H1 (cell line): ENCODE measurements around the gene FSIP1. TPM values are rescaled to one million over a fixed set of nuclear protein-coding genes. Genes with fewer than 3 reads are reported as not detected.

ENCODE experiments used
- CTCF ChIA-PET: fragments of 300-600 bp; sonication (Branson Sonifier 250); formaldehyde crosslinking; loops from one replicate; lab custom pipeline; 2021; ENCODE audit not compliant: partially characterized antibody; lab: Charles Lee
- POLR2A ChIA-PET: fragments of 300-600 bp; sonication (Branson Sonifier 250); formaldehyde crosslinking; loops from one replicate; lab custom pipeline; 2021; ENCODE audit warnings: inconsistent platforms; ENCODE audit not compliant: partially characterized antibody; lab: Charles Lee
- DNase-seq, 2 experiments: peaks; one replicate each; pipeline versions ENCODE4 v3.0.0 to v3.0.0-alpha.2; 2010 to 2022; ENCODE audit warnings: low spot score in 2 of 2, low read depth in 1 of 2, mixed read lengths in 1 of 2
- FAIRE-seq: peaks from 2 replicates; lab custom pipeline; 2011; peaks lifted over from hg19 to GRCh38; lab: Jason Lieb, UNC
- H2AFZ ChIP-seq: 2 replicates; pipeline ENCODE4 v1.8.1; 2012; ENCODE audit warnings: low read length, inconsistent platforms
- H2AK5ac ChIP-seq: 2 replicates; pipeline ENCODE4 v1.6.1; 2013; ENCODE audit warnings: low read depth, low read length
- H2BK120ac ChIP-seq: replicated peaks from 2 replicates; pipeline ENCODE3; 2013; ENCODE audit warnings: low read depth, low read length, inconsistent platforms
- H2BK12ac ChIP-seq: 2 replicates; pipeline ENCODE4 v1.6.1; 2013; ENCODE audit warnings: low read depth, low read length
- H2BK15ac ChIP-seq: 2 replicates; pipeline ENCODE4 v1.6.1; 2013; ENCODE audit warnings: low read length
- H2BK20ac ChIP-seq: 2 replicates; pipeline ENCODE4 v1.6.1; 2013; ENCODE audit warnings: low read length
- H2BK5ac ChIP-seq: 2 replicates; pipeline ENCODE4 v1.6.1; 2013; ENCODE audit warnings: low read depth, low read length
- H3K14ac ChIP-seq: 2 replicates; pipeline ENCODE4 v1.6.1; 2013; ENCODE audit warnings: inconsistent platforms; ENCODE audit not compliant: insufficient read length
- H3K18ac ChIP-seq: 2 replicates; pipeline ENCODE4 v1.6.1; 2013; ENCODE audit warnings: low read length; ENCODE audit errors: extremely low read depth
- H3K23ac ChIP-seq: 2 replicates; pipeline ENCODE4 v1.6.1; 2013; ENCODE audit warnings: inconsistent platforms; ENCODE audit not compliant: insufficient read length
- H3K23me2 ChIP-seq: 2 replicates; pipeline ENCODE4 v1.6.1; 2013; ENCODE audit warnings: low read depth, low read length
- H3K27ac ChIP-seq: 2 replicates; pipeline ENCODE4 v1.6.1; 2011; ENCODE audit warnings: low read depth, low read length, inconsistent platforms
- H3K27me3 ChIP-seq, 4 experiments: replicated peaks in 1 of 4; 1 replicate in 1 of 4; 2 replicates in 3 of 4; pipeline versions ENCODE4 v1.6.1 to v1.8.1; 2011 to 2013; ENCODE audit warnings: low read length in 3 of 4, mild to moderate bottlenecking in 3 of 4, inconsistent platforms in 2 of 4, mixed read lengths in 2 of 4, moderate library complexity in 1 of 4; ENCODE audit not compliant: control insufficient read depth in 3 of 4, insufficient read depth in 3 of 4; ENCODE audit errors: extremely low read depth in 1 of 4
- H3K36me3 ChIP-seq, 4 experiments: 2 replicates each; pipeline versions ENCODE4 v1.6.1 to v1.8.1; 2011 to 2013; ENCODE audit warnings: mild to moderate bottlenecking in 4 of 4, low read length in 3 of 4, moderate library complexity in 2 of 4, control low read depth in 1 of 4, inconsistent platforms in 1 of 4; ENCODE audit not compliant: insufficient read depth in 4 of 4, control insufficient read depth in 2 of 4
- H3K4ac ChIP-seq: replicated peaks from 2 replicates; pipeline ENCODE3; 2013; ENCODE audit warnings: low read length, low read depth, mixed read lengths, inconsistent platforms; ENCODE audit not compliant: insufficient read length
- H3K4me1 ChIP-seq, 4 experiments: replicated peaks in 1 of 4; 1 replicate in 1 of 4; 2 replicates in 3 of 4; pipeline versions ENCODE4 v1.6.1 to v1.8.1; 2011 to 2013; ENCODE audit warnings: low read length in 3 of 4, inconsistent platforms in 2 of 4, mixed read lengths in 1 of 4; ENCODE audit not compliant: insufficient read depth in 4 of 4, control insufficient read depth in 3 of 4
- H3K4me2 ChIP-seq, 2 experiments: 2 replicates each; pipeline versions ENCODE4 v1.6.1 to v1.8.1; 2011 to 2013; ENCODE audit warnings: low read depth in 2 of 2, low read length in 2 of 2, control low read depth in 1 of 2, inconsistent platforms in 1 of 2, mild to moderate bottlenecking in 1 of 2; ENCODE audit not compliant: insufficient read depth in 1 of 2
- H3K4me3 ChIP-seq, 4 experiments: fragments of 200-600, 300-600 bp in 1 of 4; sonication (generic), shearing (Covaris generic), sonication (Bioruptor Twin) in 1 of 4; 2 replicates each; pipeline versions ENCODE4 v1.5.1 to v1.8.1; 2011 to 2016; ENCODE audit warnings: low read length in 4 of 4, low read depth in 3 of 4, control low read depth in 2 of 4, inconsistent platforms in 2 of 4, mild to moderate bottlenecking in 2 of 4, mixed read lengths in 1 of 4, moderate library complexity in 1 of 4; ENCODE audit not compliant: insufficient read depth in 2 of 4; ENCODE audit errors: extremely low read depth in 1 of 4
- H3K56ac ChIP-seq: replicated peaks from 2 replicates; pipeline ENCODE3; 2013; ENCODE audit warnings: low read depth, mild to moderate bottlenecking, mixed read lengths, low read length, inconsistent platforms; ENCODE audit not compliant: insufficient read length
- H3K79me1 ChIP-seq: 2 replicates; pipeline ENCODE4 v1.6.1; 2013; ENCODE audit warnings: low read depth, low read length, control low read depth
- H3K79me2 ChIP-seq, 2 experiments: 2 replicates each; pipeline versions ENCODE4 v1.6.1 to v1.8.1; 2012 to 2013; ENCODE audit warnings: low read length in 2 of 2, mild to moderate bottlenecking in 2 of 2, inconsistent platforms in 1 of 2; ENCODE audit not compliant: insufficient read depth in 2 of 2, control insufficient read depth in 1 of 2
- H3K9ac ChIP-seq, 4 experiments: replicated peaks in 1 of 4; 1 replicate in 1 of 4; 2 replicates in 3 of 4; pipeline versions ENCODE4 v1.6.1 to v1.8.1; 2011 to 2013; ENCODE audit warnings: low read depth in 3 of 4, low read length in 3 of 4, control low read depth in 2 of 4, mild to moderate bottlenecking in 2 of 4, moderate library complexity in 2 of 4, inconsistent platforms in 1 of 4; ENCODE audit errors: extremely low read depth in 1 of 4
- H3K9me3 ChIP-seq, 2 experiments: 2 replicates each; pipeline versions ENCODE4 v1.6.1 to v1.8.1; 2012 to 2013; ENCODE audit warnings: mild to moderate bottlenecking in 2 of 2, moderate library complexity in 2 of 2, control low read depth in 1 of 2, inconsistent platforms in 1 of 2, low read depth in 1 of 2, low read length in 1 of 2, mixed read lengths in 1 of 2; ENCODE audit not compliant: insufficient read depth in 2 of 2
- H4K20me1 ChIP-seq, 2 experiments: replicated peaks in 1 of 2; 2 replicates each; pipeline versions ENCODE3 to v1.8.1; 2011 to 2013; ENCODE audit warnings: inconsistent platforms in 2 of 2, low read length in 2 of 2, mild to moderate bottlenecking in 1 of 2; ENCODE audit not compliant: insufficient read depth in 2 of 2, control insufficient read depth in 1 of 2
- H4K5ac ChIP-seq: 2 replicates; pipeline ENCODE4 v1.6.1; 2013; ENCODE audit warnings: low read length, low read depth, mixed read lengths, inconsistent platforms; ENCODE audit not compliant: insufficient read length
- H4K8ac ChIP-seq: 2 replicates; pipeline ENCODE4 v1.8.0; 2013; ENCODE audit warnings: mild to moderate bottlenecking, moderate library complexity, low read length, inconsistent platforms; ENCODE audit not compliant: insufficient read depth; ENCODE audit errors: extremely low read depth
- H4K91ac ChIP-seq: replicated peaks from 2 replicates; pipeline ENCODE3; 2013; ENCODE audit warnings: low read length, mixed read lengths, inconsistent platforms; ENCODE audit not compliant: insufficient read length
- ASH2L ChIP-seq: fragments of 200-600, 300-600 bp; sonication (generic); IDR thresholded peaks from one replicate; pipeline ENCODE4 v1.7.1; 2017; ENCODE audit warnings: low read length
- CHD2 ChIP-seq: IDR thresholded peaks from 2 replicates; pipeline ENCODE4 v1.6.1; 2012; ENCODE audit warnings: low read length, improper control_type of control experiment
- HDAC2 ChIP-seq, 2 experiments: fragments of 300-600 bp in 1 of 2; sonication (generic) in 1 of 2; IDR thresholded peaks; 2 replicates each; pipeline ENCODE4 v1.6.1; 2011 to 2012; ENCODE audit warnings: low read depth in 2 of 2, low read length in 2 of 2, mild to moderate bottlenecking in 2 of 2, moderate library complexity in 2 of 2, borderline replicate concordance in 1 of 2, inconsistent platforms in 1 of 2
- JUND ChIP-seq: IDR thresholded peaks from 2 replicates; pipeline ENCODE4 v1.6.1; 2011; ENCODE audit warnings: mild to moderate bottlenecking, improper control_type of control experiment, low read length
- MAFK ChIP-seq: IDR thresholded peaks from 2 replicates; pipeline ENCODE4 v1.6.1; 2012; ENCODE audit warnings: low read depth, mild to moderate bottlenecking, improper control_type of control experiment, low read length
- NANOG ChIP-seq: IDR thresholded peaks from 2 replicates; pipeline ENCODE4 v1.6.1; 2011; ENCODE audit warnings: low read length, low read depth, mild to moderate bottlenecking, inconsistent platforms; ENCODE audit not compliant: insufficient read depth, poor library complexity, severe bottlenecking
- POLR2AphosphoS5 ChIP-seq: IDR thresholded peaks from 2 replicates; pipeline ENCODE4 v1.6.1; 2011; ENCODE audit warnings: low read depth, low read length
- SIN3A ChIP-seq, 2 experiments: IDR thresholded peaks in 1 of 2; conservative IDR thresholded peaks in 1 of 2; 2 replicates each; pipeline ENCODE4 v1.6.1; 2011 to 2012; ENCODE audit warnings: low read length in 2 of 2, improper control_type of control experiment in 1 of 2, low read depth in 1 of 2, mild to moderate bottlenecking in 1 of 2
- SIRT6 ChIP-seq: IDR thresholded peaks from one replicate; pipeline ENCODE4 v1.7.1; 2012; ENCODE audit warnings: low read length, inconsistent platforms
- SIX5 ChIP-seq: IDR thresholded peaks from 2 replicates; pipeline ENCODE4 v1.6.1; 2011; ENCODE audit warnings: mild to moderate bottlenecking, low read depth, low read length
- SRF ChIP-seq: IDR thresholded peaks from 2 replicates; pipeline ENCODE4 v1.6.1; 2011; ENCODE audit warnings: mild to moderate bottlenecking, low read depth, low read length, moderate library complexity
- TBP ChIP-seq: IDR thresholded peaks from 2 replicates; pipeline ENCODE4 v1.6.1; 2011; ENCODE audit warnings: low read depth, low read length, improper control_type of control experiment
- ZNF274 ChIP-seq: IDR thresholded peaks from 2 replicates; pipeline ENCODE4 v1.7.0; 2012; ENCODE audit warnings: low read length, borderline replicate concordance; ENCODE audit errors: extremely low read depth
- WGBS, 2 experiments: shearing (Covaris generic) in 1 of 2; methylation state at CpG; one replicate each; pipeline versions ENCODE4 v1.1.6 to v1.1.7; 2013 to 2015; ENCODE audit warnings: low lambda C conversion rate in 2 of 2, mixed read lengths in 2 of 2, inconsistent platforms in 1 of 2, low coverage in 1 of 2, missing lambda C conversion rate in 1 of 2; ENCODE audit not compliant: insufficient replicate concordance in 2 of 2, insufficient coverage in 1 of 2, insufficient read length in 1 of 2; ENCODE audit errors: extremely low coverage in 1 of 2, missing lambda C conversion rate in 1 of 2; 5-methylcytosine and 5-hydroxymethylcytosine counted together
- polyA plus RNA-seq, 7 experiments: library from polyadenylated mRNA; depleted of rRNA in 3 of 7; stranded (reverse) in 5 of 7; unstranded in 2 of 7; fragments of >200 nt in 5 of 7; fragments of 200-250 nt in 2 of 7; gene quantifications; 1 replicate in 5 of 7; 2 replicates in 1 of 7; 4 replicates in 1 of 7; pipeline versions ENCODE4 v1.2.1 to v1.2.3, GENCODE V29; 2011 to 2013; ENCODE audit warnings: missing spikeins in 2 of 7, mixed read lengths in 2 of 7
- total RNA-seq: library from RNA; stranded (reverse); fragmentation: NEBNext Ultra II Directional; extraction: Animal tissue kit (Norgen Biotek cat#: 25700); gene quantifications from 2 replicates; pipeline ENCODE4 v1.2.1, GENCODE V29; 2021
- TF ChIP-seq, protein P1 (sequence below): IDR thresholded peaks from 2 replicates; pipeline ENCODE4 v1.6.1; 2012; ENCODE audit warnings: inconsistent platforms

Gene FSIP1
- total and polyA plus RNA-seq, 2 of the 8 experiments (the other 6 are each of a cell fraction or from before 2014, with no cell fraction given): 0.18 to 1.3 TPM

DNA sequence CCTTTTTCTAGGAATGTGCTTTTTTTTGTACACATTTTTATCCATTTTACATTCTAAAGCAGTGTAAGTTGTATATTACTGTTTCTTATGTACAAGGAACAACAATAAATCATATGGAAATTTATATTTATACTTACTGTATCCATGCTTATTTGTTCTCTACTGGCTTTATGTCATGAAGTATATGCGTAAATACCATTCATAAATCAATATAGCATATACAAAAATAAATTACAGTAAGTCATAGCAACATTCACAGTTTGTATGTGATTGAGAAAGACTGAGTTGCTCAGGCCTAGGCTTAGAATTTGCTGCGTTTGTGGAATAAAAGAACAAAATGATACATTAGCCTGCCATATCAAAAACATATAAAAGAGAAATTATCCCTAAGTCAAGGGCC is 185.3 kb downstream of the FSIP1 start:
- no peak overlapping the region for H4K5ac ChIP-seq
- no peaks in the 10 kb centered on the region for H3K79me1 ChIP-seq
- POLR2A ChIA-PET: interaction anchor here (16.2 kb wide), 1 partner anchor 16 kb away, joined by 117 read pairs; the partner anchor contains the start of gene THBS1
- H3K79me2 ChIP-seq: no peaks in the 10 kb centered on the region
- CTCF ChIA-PET: interaction anchor here (0.9 kb wide), 1 partner anchor 13 kb away, joined by 3 read pairs; no protein-coding TSS in a partner anchor
- no peak overlapping the region for H2BK120ac ChIP-seq
- FAIRE-seq: no peak
- H3K36me3 ChIP-seq: peaks cover 17 to 47% (median 31%) of the 10 kb centered on the region in 4 experiments
- H3K4me1 ChIP-seq: no peaks in the 10 kb centered on the region; a peak in 1 of 7 replicates
- no peak overlapping the region for H2AK5ac ChIP-seq
- H3K18ac ChIP-seq: no peak overlapping the region
- H3K23ac ChIP-seq: no peak overlapping the region
- no peak for DNase-seq
- H3K4ac ChIP-seq: no peak overlapping the region
- no peak overlapping the region for H3K27ac ChIP-seq
- H2BK5ac ChIP-seq: no peak overlapping the region
- no peak overlapping the region for H3K56ac ChIP-seq
- no peaks in the 10 kb centered on the region for H3K27me3 ChIP-seq
- no peak overlapping the region for H2AFZ ChIP-seq
- H3K14ac ChIP-seq: no peak overlapping the region
- H2BK15ac ChIP-seq: no peak overlapping the region
- no peak overlapping the region for H4K8ac ChIP-seq
- H4K91ac ChIP-seq: no peak overlapping the region
- H4K20me1 ChIP-seq: peaks cover 0 to 2% of the 10 kb centered on the region in 2 experiments
- no peak overlapping the region for H2BK12ac ChIP-seq
- H3K4me2 ChIP-seq: no peak overlapping the region
- H3K4me3 ChIP-seq: no peak overlapping the region
- TF ChIP-seq SIRT6: no peak
- no peak for TF ChIP-seq TBP
- TF ChIP-seq CHD2: no peak
- no peak for TF ChIP-seq ZNF274
- TF ChIP-seq ASH2L: no peak
- TF ChIP-seq POLR2AphosphoS5: no peak
- no peak for TF ChIP-seq SRF
- TF ChIP-seq NANOG: no peak
- TF ChIP-seq MAFK: no peak
- TF ChIP-seq JUND: no peak
- no peak for TF ChIP-seq HDAC2 (IDR thresholded peaks at IDR 0.05; ENCODE audit: borderline replicate concordance in 1 of 2, low read depth in 2 of 2, low read length in 2 of 2)
- no peak for TF ChIP-seq SIX5
- no peak for TF ChIP-seq SIN3A (conservative IDR thresholded peaks at IDR 0.05 in 1 of 2, IDR thresholded peaks at IDR 0.05 in 1 of 2; ENCODE audit: low read depth in 1 of 2, low read length in 2 of 2)
- TF ChIP-seq, protein P1, sequence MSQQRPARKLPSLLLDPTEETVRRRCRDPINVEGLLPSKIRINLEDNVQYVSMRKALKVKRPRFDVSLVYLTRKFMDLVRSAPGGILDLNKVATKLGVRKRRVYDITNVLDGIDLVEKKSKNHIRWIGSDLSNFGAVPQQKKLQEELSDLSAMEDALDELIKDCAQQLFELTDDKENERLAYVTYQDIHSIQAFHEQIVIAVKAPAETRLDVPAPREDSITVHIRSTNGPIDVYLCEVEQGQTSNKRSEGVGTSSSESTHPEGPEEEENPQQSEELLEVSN: no peak
- H3K23me2 ChIP-seq: no peaks in the 10 kb centered on the region
- H2BK20ac ChIP-seq: no peak overlapping the region
- no peak overlapping the region for H3K9ac ChIP-seq
- WGBS, 2 experiments: 87% methylated on average over 2 of the region's 2 CpGs; no CpG with 5 or more reads in 1 of the 2 experiments
- H3K9me3 ChIP-seq: no peaks in the 10 kb centered on the region
